Measurements from ENCODE around the gene OPN1SW. TPM values are rescaled to one million over a fixed set of nuclear protein-coding genes. Genes with fewer than 3 reads are reported as not detected.

Gene OPN1SW
- total and polyA plus RNA-seq, 10 donors = not detected

DNA sequence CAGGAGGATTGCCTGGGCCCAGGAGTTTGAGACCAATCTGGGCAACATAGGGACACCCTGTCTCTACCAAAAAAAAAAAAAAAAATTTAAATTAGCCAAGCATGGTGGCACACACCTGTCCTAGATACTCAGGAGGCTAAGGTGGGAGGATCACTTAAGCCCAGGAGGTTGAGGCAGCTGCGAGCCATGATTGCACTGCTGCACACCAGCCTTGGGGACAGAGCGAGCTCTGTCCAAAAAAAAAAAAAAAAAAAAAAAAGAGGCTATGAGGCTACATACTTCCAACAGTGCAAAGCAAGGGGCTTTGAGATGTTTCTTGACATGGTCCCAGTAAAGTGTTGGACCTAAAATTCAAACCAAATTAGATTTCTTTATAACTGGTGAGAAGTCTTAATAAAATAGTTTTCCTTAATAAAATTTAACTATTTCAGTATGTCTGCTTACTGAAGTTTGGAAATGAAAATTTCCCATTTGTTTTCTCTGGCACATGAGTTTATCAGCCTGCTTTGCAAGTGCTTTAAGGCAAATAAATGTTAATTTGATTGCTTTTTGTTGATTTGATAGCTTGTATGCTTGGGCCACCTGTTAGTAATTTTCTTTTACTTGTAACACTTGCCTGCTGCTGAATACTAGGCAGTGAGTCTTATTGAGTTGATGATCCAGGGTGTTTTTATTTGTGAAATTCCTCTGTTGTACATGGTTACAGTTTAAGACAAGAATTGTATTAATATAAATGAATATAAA, 20.3 kb downstream of the OPN1SW start:
- Histone ChIP-seq H3K27ac (no peak overlapping the region), H3K9me3 (no peaks in the 10 kb centered on the region), H3K4me1 (no peaks in the 10 kb centered on the region), H3K27me3 (replicated peaks in 1 of 7) (no peaks in the 10 kb centered on the region), H3K36me3 (peaks cover 0 to 99% (median 60%) of the 10 kb centered on the region in 6 donors), H3K4me3 (no peak overlapping the region)
- WGBS, 5 donors = 93 to 99% (median 96%) methylated on average over 2 of the region's 2 CpGs
- intact Hi-C loops (cut with DNase I; ENCODE audit: low total_unique reads) = no loop called here
- DNase-seq = no peak
- TF ChIP-seq POLR2AphosphoS5 (IDR thresholded peaks at IDR 0.05) (no peak), CTCF (IDR thresholded peaks at IDR 0.05 in 8 of 11, conservative IDR thresholded peaks at IDR 0.05 in 3 of 11) (no peak), POLR2A (IDR thresholded peaks at IDR 0.05) (no peak)

DNA sequence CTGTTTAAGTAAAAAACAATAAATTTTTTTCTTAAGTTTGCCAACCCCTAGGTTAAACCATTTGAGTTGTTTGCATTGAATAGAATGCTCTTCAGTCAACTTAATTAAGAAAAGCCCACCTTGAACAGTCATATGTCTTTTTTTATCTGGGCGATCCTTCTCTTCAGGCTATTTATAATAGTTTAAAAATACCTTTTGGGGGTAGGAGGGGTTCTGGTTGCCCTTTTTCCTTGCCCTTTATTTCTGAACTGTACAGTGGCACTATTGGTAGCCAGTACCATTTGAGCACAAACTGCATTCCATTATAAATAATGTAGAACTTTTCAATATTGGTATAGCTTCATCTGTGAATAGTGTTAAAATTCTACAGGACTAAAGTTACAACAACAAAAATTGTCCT, 23.3 kb downstream of the OPN1SW start:
- intact Hi-C loops (cut with DNase I; ENCODE audit: low total_unique reads) = no loop called here
- WGBS, 5 donors = 84 to 97% (median 96%) methylated on average over 1 of the region's 1 CpG

GRCh38 chr7:128747327-128748079, 28.1 kb downstream of the OPN1SW start:
- intact Hi-C loops (cut with DNase I; ENCODE audit: low total_unique reads) = no loop called here
- Histone ChIP-seq H3K36me3 (peaks cover 0 to 53% (median 31%) of the 10 kb centered on the region in 6 donors), H3K4me3 (no peak overlapping the region)

More for the DNA sequence above, 23.3 kb downstream of the OPN1SW start:
- H3K4me3 ChIP-seq = no peak overlapping the region
- no peak for TF ChIP-seq CTCF (IDR thresholded peaks at IDR 0.05 in 8 of 11, conservative IDR thresholded peaks at IDR 0.05 in 3 of 11)
- TF ChIP-seq POLR2A (IDR thresholded peaks at IDR 0.05) = no peak
- no peak for TF ChIP-seq POLR2AphosphoS5 (IDR thresholded peaks at IDR 0.05)
- H3K27ac ChIP-seq = no peak overlapping the region
- no peaks in the 10 kb centered on the region for H3K27me3 ChIP-seq (replicated peaks in 1 of 7)
- H3K4me1 ChIP-seq = peaks cover 0 to 3% (median 0%) of the 10 kb centered on the region in 6 donors
- H3K36me3 ChIP-seq = peaks cover 0 to 99% (median 56%) of the 10 kb centered on the region in 6 donors
- no peak for DNase-seq
- no peaks in the 10 kb centered on the region for H3K9me3 ChIP-seq

More at GRCh38 chr7:128747327-128748079, 28.1 kb downstream of the OPN1SW start:
- 91 to 94% (median 93%) methylated on average over 6 of the region's 6 CpGs for WGBS, 5 donors
- no peaks in the 10 kb centered on the region for H3K9me3 ChIP-seq
- DNase-seq = no peak
- H3K4me1 ChIP-seq = peaks cover 0 to 34% (median 9%) of the 10 kb centered on the region in 6 donors
- no peak overlapping the region for H3K27ac ChIP-seq
- TF ChIP-seq POLR2AphosphoS5 (IDR thresholded peaks at IDR 0.05) = no peak
- no peak for TF ChIP-seq POLR2A (IDR thresholded peaks at IDR 0.05)
- no peak for TF ChIP-seq CTCF (IDR thresholded peaks at IDR 0.05 in 8 of 11, conservative IDR thresholded peaks at IDR 0.05 in 3 of 11)
- no peaks in the 10 kb centered on the region for H3K27me3 ChIP-seq (replicated peaks in 1 of 7)

All from spleen (tissue), 11 donors.